ENCODE results near the gene ARIH2. TPM values are rescaled to one million over a fixed set of nuclear protein-coding genes. Genes with fewer than 3 reads are reported as not detected.
"Not testable (repeated sequence)": the region's sequence is repeated elsewhere in the genome, so short reads cannot be mapped to it uniquely, and the experiment has no call there.

ARIH2 gene
- polyA plus RNA-seq, 4 donors = 61.8 to 78.2 (median 68.3) TPM

DNA sequence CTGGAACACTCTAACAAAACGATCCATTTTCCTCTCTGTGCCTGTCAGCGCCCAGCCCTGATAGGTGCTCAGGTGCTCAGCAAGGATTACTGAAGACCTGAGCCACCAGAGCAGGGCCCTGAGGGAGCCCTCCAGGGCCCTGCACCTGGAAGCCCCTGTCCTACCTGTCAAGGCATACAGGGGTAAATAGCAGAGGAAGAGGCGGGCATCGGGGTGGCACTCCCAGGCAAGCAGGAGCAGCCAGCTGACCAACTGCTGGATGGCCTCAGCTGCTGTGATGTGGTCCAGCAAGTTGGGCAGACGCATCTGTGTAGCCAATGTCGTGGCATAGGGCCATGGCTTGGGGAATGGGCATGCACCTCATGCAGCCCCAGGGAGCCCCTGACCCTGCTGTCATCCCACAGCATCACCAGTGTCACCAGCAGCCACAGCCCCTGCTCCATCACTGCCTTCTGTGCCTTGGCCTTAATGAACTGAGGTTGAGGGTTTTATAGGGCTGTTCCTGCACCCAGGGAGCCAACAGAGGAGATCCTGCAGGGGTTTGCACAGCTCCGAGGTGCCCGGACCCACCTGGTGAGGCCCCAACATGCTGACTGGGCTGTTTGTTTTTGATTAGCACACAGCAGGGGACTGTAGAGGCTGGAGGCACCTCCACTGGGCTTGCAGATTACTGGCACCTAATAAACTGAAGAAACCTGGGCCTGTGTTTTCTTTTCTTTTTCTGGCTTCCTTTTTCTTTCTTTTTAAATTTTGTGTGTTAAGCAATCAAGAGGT, 80.6 kb downstream of the ARIH2 start:
- DNase-seq (ENCODE audit: low read depth in 4 of 4, low spot score in 3 of 4) = no peak

DNA sequence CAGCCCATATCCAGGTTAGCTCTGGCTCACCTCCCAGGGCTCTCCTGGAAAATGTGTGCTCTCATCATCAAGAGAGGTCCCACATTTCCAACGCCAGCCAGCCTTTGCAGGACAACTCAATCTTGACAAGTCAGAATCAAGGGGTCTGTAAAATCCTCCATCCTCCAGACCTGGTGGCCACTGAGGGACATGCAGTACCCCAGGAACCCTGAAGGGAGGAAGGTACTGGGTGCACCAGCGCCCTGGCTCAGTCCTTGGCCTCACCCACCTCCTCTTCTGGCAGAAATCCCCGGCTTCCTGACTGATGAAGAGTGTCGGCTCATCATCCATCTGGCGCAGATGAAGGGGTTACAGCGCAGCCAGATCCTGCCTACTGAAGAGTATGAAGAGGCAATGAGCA, 82.5 kb downstream of the ARIH2 start:
- DNase-seq (ENCODE audit: low read depth in 4 of 4, low spot score in 3 of 4) = no peak

- no peak for DNase-seq (ENCODE audit: low read depth in 4 of 4, low spot score in 3 of 4)
These were observed 86.0 kb downstream of the ARIH2 start for GRCh38 chr3:49004352-49005302.

GRCh38 chr3:49005303-49005680, 86.7 kb downstream of the ARIH2 start:
- DNase-seq (ENCODE audit: low read depth in 4 of 4, low spot score in 3 of 4) = no peak

DNA sequence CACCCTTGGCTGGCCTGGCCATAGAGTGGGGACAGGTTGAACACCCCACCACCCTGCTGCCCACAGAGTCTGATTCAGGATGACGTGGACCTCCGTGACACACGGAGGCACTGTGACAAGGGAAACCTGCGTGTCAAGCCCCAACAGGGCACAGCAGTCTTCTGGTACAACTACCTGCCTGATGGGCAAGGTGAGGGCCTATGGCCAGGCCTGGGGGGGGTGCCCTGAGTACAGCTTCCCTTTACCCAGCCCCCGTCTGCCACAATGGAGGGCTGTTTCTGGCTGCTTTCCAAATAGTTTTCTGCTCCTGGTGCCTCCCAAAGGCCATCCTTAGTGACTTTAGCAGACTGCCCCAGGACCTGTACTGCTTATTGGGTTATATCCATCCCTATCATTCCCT, 87.4 kb downstream of the ARIH2 start:
- DNase-seq (ENCODE audit: low read depth in 4 of 4, low spot score in 3 of 4) = no peak

GRCh38 chr3:49006408-49007067, 87.9 kb downstream of the ARIH2 start:
- DNase-seq (ENCODE audit: low read depth in 4 of 4, low spot score in 3 of 4) = no peak

DNA sequence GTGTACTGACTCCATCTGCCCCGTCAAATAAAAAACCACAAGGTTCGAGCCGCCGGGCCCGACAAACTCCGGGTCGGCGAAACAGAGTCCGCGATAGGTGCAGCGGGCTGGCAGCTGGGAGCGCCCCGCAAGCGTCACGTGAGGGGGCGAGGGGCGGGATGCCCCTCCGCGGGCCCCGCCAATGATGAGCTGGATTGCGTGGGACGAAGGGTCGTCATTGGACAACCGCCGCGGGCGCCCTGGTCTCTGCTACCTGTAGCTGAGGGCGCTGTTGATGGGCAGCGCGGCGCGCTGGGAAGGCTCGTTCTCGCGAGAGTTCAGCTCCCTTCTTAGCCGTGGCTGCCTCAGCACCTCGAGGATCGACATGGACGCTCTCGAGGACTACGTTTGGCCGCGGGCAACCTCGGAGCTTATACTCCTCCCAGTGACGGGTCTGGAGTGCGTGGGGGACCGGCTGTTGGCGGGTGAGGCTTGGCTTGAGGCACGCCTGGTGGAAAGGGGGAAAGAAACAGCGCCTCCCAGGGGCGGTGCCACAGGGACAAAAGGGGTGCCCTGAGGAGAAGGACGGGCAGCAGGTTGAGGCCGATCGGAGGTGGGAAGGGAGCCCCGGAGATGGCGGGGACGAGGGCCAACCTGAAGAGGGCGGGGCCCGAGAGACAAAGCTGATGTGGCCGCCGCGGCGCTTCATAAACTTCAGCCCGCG, 88.6 kb downstream of the ARIH2 start, which contains the start of gene WDR6:
WDR6 (plus strand) TSS at position 324 of the 703 bp plus-strand sequence; CDS start at position 365, 41 bp downstream.
- peak; percentile 90 to 93 (median 90) for DNase-seq (ENCODE audit: low read depth in 4 of 4, low spot score in 3 of 4)

DNA sequence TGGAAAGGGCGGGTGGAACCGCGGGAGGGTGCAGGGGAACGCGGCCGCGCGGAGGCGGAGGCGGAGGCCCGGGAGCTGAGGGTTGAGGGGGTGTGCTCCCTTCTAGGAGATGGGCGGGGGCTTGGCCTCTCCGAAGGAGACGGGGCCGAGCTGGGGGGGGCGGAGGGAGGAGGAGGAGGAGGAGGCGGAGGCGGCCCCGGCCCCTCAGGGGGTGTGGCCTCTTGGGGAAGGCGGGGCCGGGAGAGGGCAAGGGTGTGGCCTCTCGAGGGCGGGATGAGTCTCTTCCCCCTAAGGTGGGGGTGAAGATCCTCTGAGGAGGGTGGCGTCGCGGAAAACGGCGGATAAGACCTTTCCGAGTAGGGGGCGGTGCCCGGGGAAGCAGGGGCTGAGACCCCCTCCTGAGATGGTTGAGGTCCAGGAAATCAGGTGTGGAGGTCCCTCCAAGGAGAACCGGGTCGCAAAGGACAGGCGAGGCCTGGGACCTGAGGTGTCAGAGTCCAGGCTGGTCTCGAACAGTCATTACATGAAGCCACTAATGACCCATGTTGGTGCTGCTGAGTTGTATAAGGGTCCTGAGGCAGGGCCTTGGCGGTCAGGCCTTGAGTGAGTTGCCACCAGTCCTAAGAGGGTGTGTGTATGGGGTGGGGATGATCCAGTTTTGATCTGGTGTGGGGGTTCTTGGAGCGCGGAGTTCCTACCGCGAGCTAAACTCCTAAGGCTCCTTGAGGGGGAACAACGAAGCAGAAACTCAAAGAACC, 89.3 kb downstream of the ARIH2 start:
- DNase-seq (ENCODE audit: low read depth in 4 of 4, low spot score in 3 of 4) = peak in 1 of 4 donors; percentile 72

DNA sequence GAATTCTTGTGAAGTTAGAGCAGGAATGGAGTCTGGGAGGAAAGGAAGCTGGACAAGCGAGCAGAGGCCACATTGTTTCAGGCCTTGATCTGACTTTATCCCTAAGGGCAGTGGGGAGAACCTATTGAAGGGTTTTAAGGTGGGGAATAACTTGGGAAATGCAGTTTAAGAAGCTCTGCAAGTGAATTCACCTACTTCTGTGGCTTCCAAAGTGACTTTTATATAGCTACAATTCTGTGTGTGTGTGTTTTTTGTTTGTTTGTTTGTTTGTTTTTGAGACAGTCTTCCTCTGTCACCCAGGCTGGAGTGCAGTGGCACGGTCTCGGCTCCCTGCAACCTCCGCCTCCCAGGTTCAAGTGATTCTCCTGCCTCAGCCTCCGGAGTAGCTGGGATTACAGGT, 90.0 kb downstream of the ARIH2 start:
- DNase-seq (ENCODE audit: low read depth in 4 of 4, low spot score in 3 of 4) = not testable (repeated sequence)

GRCh38 chr3:49009396-49009795, 90.8 kb downstream of the ARIH2 start:
- no peak for DNase-seq (ENCODE audit: low read depth in 4 of 4, low spot score in 3 of 4)

- no peak for DNase-seq (ENCODE audit: low read depth in 4 of 4, low spot score in 3 of 4)
These were observed 93.9 kb downstream of the ARIH2 start for GRCh38 chr3:49012441-49013017.

GRCh38 chr3:49013113-49013737, 94.6 kb downstream of the ARIH2 start:
- DNase-seq (ENCODE audit: low read depth in 4 of 4, low spot score in 3 of 4) = no peak

- no peak for DNase-seq (ENCODE audit: low read depth in 4 of 4, low spot score in 3 of 4)
These were observed 95.4 kb downstream of the ARIH2 start for GRCh38 chr3:49013738-49014660.

- DNase-seq (ENCODE audit: low read depth in 4 of 4, low spot score in 3 of 4) = no peak
These were observed 96.4 kb downstream of the ARIH2 start for GRCh38 chr3:49015072-49015471.

- no peak for DNase-seq (ENCODE audit: low read depth in 4 of 4, low spot score in 3 of 4)
These were observed 97.1 kb downstream of the ARIH2 start for GRCh38 chr3:49015765-49016164.

DNA sequence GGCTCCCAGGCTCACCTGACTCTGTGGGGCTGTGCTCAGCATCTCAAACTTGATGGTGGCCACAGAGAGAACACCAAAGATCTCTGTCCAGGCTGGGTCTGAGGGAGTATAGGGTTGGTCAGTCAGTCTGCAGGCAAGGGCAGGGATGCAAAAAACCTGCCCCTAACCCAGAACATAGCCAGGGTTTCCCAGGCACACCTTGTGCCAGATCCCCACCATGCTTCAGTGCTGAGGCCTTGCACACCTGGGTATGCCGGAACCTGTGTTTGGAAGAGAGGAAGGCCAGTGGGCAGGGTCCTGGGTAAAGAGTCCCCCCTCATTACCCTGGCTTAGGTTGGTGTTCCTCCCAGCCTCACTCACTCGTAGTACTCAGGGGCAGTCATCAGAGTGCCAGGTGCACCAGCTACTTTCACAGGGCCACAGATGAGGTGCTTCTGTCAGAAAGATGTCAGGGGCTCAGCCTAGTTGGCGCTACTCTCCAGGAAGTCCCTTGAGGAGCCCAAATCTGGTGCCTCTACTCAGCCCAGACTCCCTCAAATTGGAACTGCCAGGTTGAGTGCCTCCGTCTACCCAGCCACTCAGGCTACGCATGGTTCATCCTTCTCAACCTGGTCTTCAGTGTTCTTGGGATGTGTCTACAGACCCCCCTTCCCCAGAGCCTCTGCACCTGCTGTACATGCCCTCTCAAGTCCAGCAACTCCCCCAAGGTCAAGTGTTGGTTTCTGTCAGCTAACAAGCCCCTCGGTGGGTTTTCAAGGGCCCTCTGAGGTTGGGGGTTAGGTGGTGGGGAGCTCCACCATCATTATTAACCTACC, 98.0 kb downstream of the ARIH2 start:
- DNase-seq (ENCODE audit: low read depth in 4 of 4, low spot score in 3 of 4) = no peak
